HepG2 (cell line): ENCODE results near the gene SGF29. TPM values are rescaled to one million over a fixed set of nuclear protein-coding genes. Genes with fewer than 3 reads are reported as not detected.

Experiments used
- CCDC6 ChIP-seq: sonication (generic); formaldehyde crosslinking; IDR thresholded peaks from 2 replicates; pipeline ENCODE4 v1.8.1; 2022; ENCODE audit warnings: mild to moderate bottlenecking, missing genetic modification reagents, moderate library complexity
- JARID2 ChIP-seq: sonication (generic); formaldehyde crosslinking; IDR thresholded peaks from 2 replicates; pipeline ENCODE4 v1.8.1; 2023; ENCODE audit warnings: missing genetic modification reagents, inconsistent platforms; ENCODE audit not compliant: insufficient replicate concordance
- JDP2 ChIP-seq: sonication (generic); formaldehyde crosslinking; IDR thresholded peaks from 2 replicates; pipeline ENCODE4 v1.8.1; 2022; ENCODE audit warnings: missing genetic modification reagents, borderline replicate concordance
- NFATC3 ChIP-seq: sonication (generic); formaldehyde crosslinking; IDR thresholded peaks from 2 replicates; pipeline ENCODE4 v1.5.1; 2020; ENCODE audit warnings: mild to moderate bottlenecking, missing genetic modification reagents
- PHF5A ChIP-seq: IDR thresholded peaks from one replicate; pipeline ENCODE4 v1.6.1; 2018; ENCODE audit warnings: low read depth, missing genetic modification reagents; ENCODE audit not compliant: unreplicated experiment
- RORA ChIP-seq: sonication (generic); formaldehyde crosslinking; IDR thresholded peaks from 2 replicates; pipeline ENCODE4 v1.5.0; 2020; ENCODE audit warnings: mild to moderate bottlenecking, missing genetic modification reagents, moderate library complexity
- ZNF180 ChIP-seq: sonication (generic); formaldehyde crosslinking; IDR thresholded peaks from 2 replicates; pipeline ENCODE4 v1.4.0; 2020; ENCODE audit warnings: low read depth, missing genetic modification reagents, borderline replicate concordance
- ZNF207 ChIP-seq: fragments of 450-650 bp; IDR thresholded peaks from 2 replicates; pipeline ENCODE4 v1.6.1; 2016; ENCODE audit warnings: antibody characterized with exemption, borderline replicate concordance
- ZNF281 ChIP-seq: sonication (generic); formaldehyde crosslinking; IDR thresholded peaks from 2 replicates; pipeline ENCODE4 v1.4.0; 2020; ENCODE audit warnings: missing genetic modification reagents, borderline replicate concordance
- polyA plus RNA-seq, 8 experiments: library from polyadenylated mRNA; depleted of rRNA in 3 of 8; stranded (reverse) in 7 of 8; unstranded in 1 of 8; fragments of >200 nt; fragmentation: Illumina TruSeq in 4 of 8; extraction: Trizol in 4 of 8; gene quantifications; 2 replicates each; pipeline versions ENCODE4 v1.2.1 to v1.2.3, GENCODE V29; 2011 to 2016; ENCODE audit warnings: low read depth in 4 of 8, missing spikeins in 1 of 8, mixed read lengths in 1 of 8; ENCODE audit not compliant: insufficient read depth in 1 of 8
- total RNA-seq, 5 experiments: library from RNA; depleted of rRNA; stranded (reverse); fragments of >200 nt; fragmentation: Illumina TruSeq; extraction: Trizol; gene quantifications; 2 replicates each; pipeline ENCODE4 v1.2.3, GENCODE V29; 2016; ENCODE audit warnings: low read depth in 1 of 5
- TF ChIP-seq, protein P1 (sequence below): sonication (generic); formaldehyde crosslinking; IDR thresholded peaks from 2 replicates; pipeline ENCODE4 v1.4.0; 2020; ENCODE audit warnings: missing genetic modification reagents
- TF ChIP-seq, protein P2 (sequence below): IDR thresholded peaks from 2 replicates; pipeline ENCODE4 v1.6.1; 2018; ENCODE audit warnings: missing genetic modification reagents
- TF ChIP-seq, protein P3 (sequence below): sonication (generic); formaldehyde crosslinking; IDR thresholded peaks from 2 replicates; pipeline ENCODE4 v1.9.0; 2021; ENCODE audit warnings: missing genetic modification reagents, mild to moderate bottlenecking, borderline replicate concordance
- TF ChIP-seq, protein P4 (sequence below): sonication (generic); formaldehyde crosslinking; IDR thresholded peaks from 2 replicates; pipeline ENCODE4 v1.5.0; 2020; ENCODE audit warnings: missing genetic modification reagents
- TF ChIP-seq, protein P5 (sequence below): sonication (generic); formaldehyde crosslinking; IDR thresholded peaks from 2 replicates; pipeline ENCODE4 v1.4.0; 2020; ENCODE audit warnings: low read depth, mild to moderate bottlenecking, missing genetic modification reagents

The SGF29 gene
- total and polyA plus RNA-seq, 2 of the 13 experiments (the other 11 are each of a cell fraction or from before 2014, with no cell fraction given) = 5.0 to 29.4 TPM

DNA sequence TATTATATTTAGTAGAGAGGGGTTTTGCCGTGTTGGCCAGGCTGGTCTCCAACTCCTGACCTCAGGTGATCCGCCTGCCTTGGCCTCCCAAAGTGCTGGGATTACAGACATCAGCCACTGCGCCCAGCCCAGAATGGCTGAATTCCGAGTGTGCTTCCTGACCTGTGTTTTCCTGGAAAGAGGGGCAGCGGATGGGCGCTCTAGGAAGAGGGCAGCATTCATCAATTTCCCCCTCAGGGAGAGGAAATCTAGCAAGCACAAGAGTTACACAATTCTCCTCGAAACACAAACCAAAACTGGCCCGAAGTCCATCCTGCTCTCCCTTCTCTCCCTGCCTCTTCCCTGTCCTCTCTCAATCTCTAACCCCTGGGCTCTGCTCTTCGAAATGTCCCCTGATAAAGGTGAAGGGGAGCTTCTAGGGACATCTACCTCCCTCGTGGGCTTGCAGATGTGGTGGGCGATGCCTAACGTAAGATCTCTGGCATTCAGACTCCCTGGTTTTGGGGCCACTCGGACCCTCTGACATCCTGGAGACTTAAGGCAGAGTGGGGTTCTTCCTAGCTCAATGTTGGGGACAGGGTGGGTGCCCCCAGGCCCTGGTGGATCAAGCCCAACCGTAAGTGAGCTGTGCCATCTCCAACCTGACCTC is 48.1 kb upstream of the SGF29 start (continued):
- TF ChIP-seq, protein P1, sequence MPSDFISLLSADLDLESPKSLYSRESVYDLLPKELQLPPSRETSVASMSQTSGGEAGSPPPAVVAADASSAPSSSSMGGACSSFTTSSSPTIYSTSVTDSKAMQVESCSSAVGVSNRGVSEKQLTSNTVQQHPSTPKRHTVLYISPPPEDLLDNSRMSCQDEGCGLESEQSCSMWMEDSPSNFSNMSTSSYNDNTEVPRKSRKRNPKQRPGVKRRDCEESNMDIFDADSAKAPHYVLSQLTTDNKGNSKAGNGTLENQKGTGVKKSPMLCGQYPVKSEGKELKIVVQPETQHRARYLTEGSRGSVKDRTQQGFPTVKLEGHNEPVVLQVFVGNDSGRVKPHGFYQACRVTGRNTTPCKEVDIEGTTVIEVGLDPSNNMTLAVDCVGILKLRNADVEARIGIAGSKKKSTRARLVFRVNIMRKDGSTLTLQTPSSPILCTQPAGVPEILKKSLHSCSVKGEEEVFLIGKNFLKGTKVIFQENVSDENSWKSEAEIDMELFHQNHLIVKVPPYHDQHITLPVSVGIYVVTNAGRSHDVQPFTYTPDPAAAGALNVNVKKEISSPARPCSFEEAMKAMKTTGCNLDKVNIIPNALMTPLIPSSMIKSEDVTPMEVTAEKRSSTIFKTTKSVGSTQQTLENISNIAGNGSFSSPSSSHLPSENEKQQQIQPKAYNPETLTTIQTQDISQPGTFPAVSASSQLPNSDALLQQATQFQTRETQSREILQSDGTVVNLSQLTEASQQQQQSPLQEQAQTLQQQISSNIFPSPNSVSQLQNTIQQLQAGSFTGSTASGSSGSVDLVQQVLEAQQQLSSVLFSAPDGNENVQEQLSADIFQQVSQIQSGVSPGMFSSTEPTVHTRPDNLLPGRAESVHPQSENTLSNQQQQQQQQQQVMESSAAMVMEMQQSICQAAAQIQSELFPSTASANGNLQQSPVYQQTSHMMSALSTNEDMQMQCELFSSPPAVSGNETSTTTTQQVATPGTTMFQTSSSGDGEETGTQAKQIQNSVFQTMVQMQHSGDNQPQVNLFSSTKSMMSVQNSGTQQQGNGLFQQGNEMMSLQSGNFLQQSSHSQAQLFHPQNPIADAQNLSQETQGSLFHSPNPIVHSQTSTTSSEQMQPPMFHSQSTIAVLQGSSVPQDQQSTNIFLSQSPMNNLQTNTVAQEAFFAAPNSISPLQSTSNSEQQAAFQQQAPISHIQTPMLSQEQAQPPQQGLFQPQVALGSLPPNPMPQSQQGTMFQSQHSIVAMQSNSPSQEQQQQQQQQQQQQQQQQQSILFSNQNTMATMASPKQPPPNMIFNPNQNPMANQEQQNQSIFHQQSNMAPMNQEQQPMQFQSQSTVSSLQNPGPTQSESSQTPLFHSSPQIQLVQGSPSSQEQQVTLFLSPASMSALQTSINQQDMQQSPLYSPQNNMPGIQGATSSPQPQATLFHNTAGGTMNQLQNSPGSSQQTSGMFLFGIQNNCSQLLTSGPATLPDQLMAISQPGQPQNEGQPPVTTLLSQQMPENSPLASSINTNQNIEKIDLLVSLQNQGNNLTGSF = no peak
- TF ChIP-seq, protein P2, sequence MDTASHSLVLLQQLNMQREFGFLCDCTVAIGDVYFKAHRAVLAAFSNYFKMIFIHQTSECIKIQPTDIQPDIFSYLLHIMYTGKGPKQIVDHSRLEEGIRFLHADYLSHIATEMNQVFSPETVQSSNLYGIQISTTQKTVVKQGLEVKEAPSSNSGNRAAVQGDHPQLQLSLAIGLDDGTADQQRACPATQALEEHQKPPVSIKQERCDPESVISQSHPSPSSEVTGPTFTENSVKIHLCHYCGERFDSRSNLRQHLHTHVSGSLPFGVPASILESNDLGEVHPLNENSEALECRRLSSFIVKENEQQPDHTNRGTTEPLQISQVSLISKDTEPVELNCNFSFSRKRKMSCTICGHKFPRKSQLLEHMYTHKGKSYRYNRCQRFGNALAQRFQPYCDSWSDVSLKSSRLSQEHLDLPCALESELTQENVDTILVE (CRISPR knock-in tag) = peak; percentile 61; the same call in 1 of the 2 replicates
- TF ChIP-seq, protein P3, sequence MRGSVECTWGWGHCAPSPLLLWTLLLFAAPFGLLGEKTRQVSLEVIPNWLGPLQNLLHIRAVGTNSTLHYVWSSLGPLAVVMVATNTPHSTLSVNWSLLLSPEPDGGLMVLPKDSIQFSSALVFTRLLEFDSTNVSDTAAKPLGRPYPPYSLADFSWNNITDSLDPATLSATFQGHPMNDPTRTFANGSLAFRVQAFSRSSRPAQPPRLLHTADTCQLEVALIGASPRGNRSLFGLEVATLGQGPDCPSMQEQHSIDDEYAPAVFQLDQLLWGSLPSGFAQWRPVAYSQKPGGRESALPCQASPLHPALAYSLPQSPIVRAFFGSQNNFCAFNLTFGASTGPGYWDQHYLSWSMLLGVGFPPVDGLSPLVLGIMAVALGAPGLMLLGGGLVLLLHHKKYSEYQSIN = no peak
- TF ChIP-seq CCDC6 (peak; percentile 58; the same call in 1 of the 2 replicates), JDP2 (CRISPR knock-in tag) (no peak), ZNF281 (CRISPR knock-in tag) (0 out of 2 replicates have a peak, but pooled peaks have one; percentile 45), ZNF180 (CRISPR knock-in tag) (no peak), NFATC3 (no peak), ZNF207 (no peak), PHF5A (CRISPR knock-in tag) (peak; percentile 36), JARID2 (CRISPR knock-in tag) (no peak), RORA (CRISPR knock-in tag) (no peak)
- TF ChIP-seq, protein P4, sequence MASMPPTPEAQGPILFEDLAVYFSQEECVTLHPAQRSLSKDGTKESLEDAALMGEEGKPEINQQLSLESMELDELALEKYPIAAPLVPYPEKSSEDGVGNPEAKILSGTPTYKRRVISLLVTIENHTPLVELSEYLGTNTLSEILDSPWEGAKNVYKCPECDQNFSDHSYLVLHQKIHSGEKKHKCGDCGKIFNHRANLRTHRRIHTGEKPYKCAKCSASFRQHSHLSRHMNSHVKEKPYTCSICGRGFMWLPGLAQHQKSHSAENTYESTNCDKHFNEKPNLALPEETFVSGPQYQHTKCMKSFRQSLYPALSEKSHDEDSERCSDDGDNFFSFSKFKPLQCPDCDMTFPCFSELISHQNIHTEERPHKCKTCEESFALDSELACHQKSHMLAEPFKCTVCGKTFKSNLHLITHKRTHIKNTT (CRISPR knock-in tag) = no peak
- TF ChIP-seq, protein P5, sequence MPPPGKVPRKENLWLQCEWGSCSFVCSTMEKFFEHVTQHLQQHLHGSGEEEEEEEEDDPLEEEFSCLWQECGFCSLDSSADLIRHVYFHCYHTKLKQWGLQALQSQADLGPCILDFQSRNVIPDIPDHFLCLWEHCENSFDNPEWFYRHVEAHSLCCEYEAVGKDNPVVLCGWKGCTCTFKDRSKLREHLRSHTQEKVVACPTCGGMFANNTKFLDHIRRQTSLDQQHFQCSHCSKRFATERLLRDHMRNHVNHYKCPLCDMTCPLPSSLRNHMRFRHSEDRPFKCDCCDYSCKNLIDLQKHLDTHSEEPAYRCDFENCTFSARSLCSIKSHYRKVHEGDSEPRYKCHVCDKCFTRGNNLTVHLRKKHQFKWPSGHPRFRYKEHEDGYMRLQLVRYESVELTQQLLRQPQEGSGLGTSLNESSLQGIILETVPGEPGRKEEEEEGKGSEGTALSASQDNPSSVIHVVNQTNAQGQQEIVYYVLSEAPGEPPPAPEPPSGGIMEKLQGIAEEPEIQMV (CRISPR knock-in tag) = 0 out of 2 replicates have a peak, but pooled peaks have one; percentile 51
